ENCODE data around the gene RGS3. TPM values are rescaled to one million over a fixed set of nuclear protein-coding genes. Genes with fewer than 3 reads are reported as not detected.
A peak's percentile ranks its signal among the peaks of the same experiment; 100 is the strongest.

RGS3 gene
- total RNA-seq, 3 donors from 2014 or later = 65.9 to 83.8 (median 70.7) TPM

- peaks cover 71% of the 10 kb centered on the region for H3K4me1 ChIP-seq (ENCODE audit: low read depth)
- intact Hi-C loops (cut with DNase I, micrococcal nuclease) = no loop called here
- peak; percentile 62 for ATAC-seq
Measured at GRCh38 chr9:113520109-113520642, 56.6 kb downstream of the RGS3 start.

GRCh38 chr9:113521693-113522255 is 58.2 kb downstream of the RGS3 start:
- DNase-seq = no peak

More at GRCh38 chr9:113520109-113520642, 56.6 kb downstream of the RGS3 start:
- peak; percentile 63 to 72 (median 66) for DNase-seq
- no peak overlapping the region for H3K4me3 ChIP-seq
- no peaks in the 10 kb centered on the region for H3K36me3 ChIP-seq (ENCODE audit: low read depth)
- no peaks in the 10 kb centered on the region for H3K9me3 ChIP-seq
- no peak for TF ChIP-seq CTCF (IDR thresholded peaks at IDR 0.05)

GRCh38 chr9:113522419-113522818 is 58.9 kb downstream of the RGS3 start:
- Histone ChIP-seq H3K36me3 (ENCODE audit: low read depth) (no peaks in the 10 kb centered on the region), H3K9me3 (no peaks in the 10 kb centered on the region), H3K4me1 (ENCODE audit: low read depth) (peaks cover 70% of the 10 kb centered on the region), H3K4me3 (no peak overlapping the region)
- ATAC-seq (no peak), DNase-seq (peak in 1 of 3 donors; percentile 27)
- intact Hi-C loops (cut with DNase I, micrococcal nuclease) = no loop called here
- no peak for TF ChIP-seq CTCF (IDR thresholded peaks at IDR 0.05)

More at GRCh38 chr9:113521693-113522255, 58.2 kb downstream of the RGS3 start:
- no peak for ATAC-seq
- intact Hi-C loops (cut with DNase I, micrococcal nuclease) = no loop called here
- Histone ChIP-seq H3K4me3 (no peak overlapping the region), H3K36me3 (ENCODE audit: low read depth) (no peaks in the 10 kb centered on the region), H3K9me3 (no peaks in the 10 kb centered on the region), H3K4me1 (ENCODE audit: low read depth) (peaks cover 64% of the 10 kb centered on the region)
- TF ChIP-seq CTCF (IDR thresholded peaks at IDR 0.05) = no peak

- no peaks in the 10 kb centered on the region for H3K36me3 ChIP-seq (ENCODE audit: low read depth)
- DNase-seq = peak in 1 of 3 donors; percentile 50
- no peaks in the 10 kb centered on the region for H3K9me3 ChIP-seq
- no peak for TF ChIP-seq CTCF (IDR thresholded peaks at IDR 0.05)
- H3K4me1 ChIP-seq (ENCODE audit: low read depth) = peaks cover 74% of the 10 kb centered on the region
- intact Hi-C loops (cut with DNase I, micrococcal nuclease) = no loop called here
- H3K4me3 ChIP-seq = no peak overlapping the region
- ATAC-seq = no peak
Measured at GRCh38 chr9:113522858-113523257, 59.3 kb downstream of the RGS3 start.

- Histone ChIP-seq H3K36me3 (ENCODE audit: low read depth) (no peaks in the 10 kb centered on the region), H3K4me1 (ENCODE audit: low read depth) (peaks cover 77% of the 10 kb centered on the region), H3K4me3 (no peak overlapping the region), H3K9me3 (no peaks in the 10 kb centered on the region)
- no peak for TF ChIP-seq CTCF (IDR thresholded peaks at IDR 0.05)
- ATAC-seq (peak; percentile 53), DNase-seq (peak; percentile 70 to 76 (median 75))
- intact Hi-C loops (cut with DNase I, micrococcal nuclease) = no loop called here
Measured at GRCh38 chr9:113523421-113524141, 60.1 kb downstream of the RGS3 start.
